Muscle of leg (tissue), 11 donors: ENCODE results near the gene FGF19. TPM values are rescaled to one million over a fixed set of nuclear protein-coding genes. Genes with fewer than 3 reads are reported as not detected.
A peak's percentile ranks its signal among the peaks of the same experiment; 100 is the strongest.

Experiments
- DNase-seq: peaks from one replicate; pipeline ENCODE4 v3.0.0; 2013
- H3K27ac ChIP-seq: one replicate; pipeline ENCODE4 v1.5.1; 2013; ENCODE audit warnings: mild to moderate bottlenecking, low read length, control low read depth
- H3K27me3 ChIP-seq: one replicate; pipeline ENCODE4 v1.6.1; 2013; ENCODE audit warnings: low read length; ENCODE audit not compliant: control insufficient read depth, insufficient read depth
- H3K36me3 ChIP-seq: one replicate; pipeline ENCODE4 v1.6.1; 2013; ENCODE audit warnings: low read length; ENCODE audit not compliant: control insufficient read depth, insufficient read depth
- H3K4me1 ChIP-seq: one replicate; pipeline ENCODE4 v1.6.1; 2013; ENCODE audit warnings: low read length; ENCODE audit not compliant: control insufficient read depth, insufficient read depth
- H3K4me3 ChIP-seq: one replicate; pipeline ENCODE4 v1.5.1; 2013; ENCODE audit warnings: low read length, control low read depth
- H3K9me3 ChIP-seq: replicated peaks from 2 replicates; pipeline ENCODE4 v1.6.1; 2013; ENCODE audit warnings: low read depth, low read length; ENCODE audit not compliant: control insufficient read depth
- WGBS: methylation state at CpG from one replicate; pipeline ENCODE4 v1.1.5; 2013; ENCODE audit warnings: missing lambda C conversion rate; ENCODE audit not compliant: insufficient coverage; 5-methylcytosine and 5-hydroxymethylcytosine counted together
- polyA plus RNA-seq, 8 donors: library from polyadenylated mRNA; unstranded; fragments of 120-200 nt; gene quantifications; one replicate each; pipeline versions ENCODE4 v1.2.1 to v1.2.3, GENCODE V29; 2013; ENCODE audit warnings: inconsistent platforms in 1 of 8, low replicate concordance in 1 of 8; ENCODE audit not compliant: insufficient read length in 8 of 8, insufficient read depth in 1 of 8
- total RNA-seq: library from RNA; stranded (reverse); fragments of 120-200 nt; gene quantifications from one replicate; pipeline ENCODE4 v1.2.4, GENCODE V29; 2013

FGF19 gene
- total and polyA plus RNA-seq, 9 donors = 0.44 to 2.1 (median 1.2) TPM

DNA sequence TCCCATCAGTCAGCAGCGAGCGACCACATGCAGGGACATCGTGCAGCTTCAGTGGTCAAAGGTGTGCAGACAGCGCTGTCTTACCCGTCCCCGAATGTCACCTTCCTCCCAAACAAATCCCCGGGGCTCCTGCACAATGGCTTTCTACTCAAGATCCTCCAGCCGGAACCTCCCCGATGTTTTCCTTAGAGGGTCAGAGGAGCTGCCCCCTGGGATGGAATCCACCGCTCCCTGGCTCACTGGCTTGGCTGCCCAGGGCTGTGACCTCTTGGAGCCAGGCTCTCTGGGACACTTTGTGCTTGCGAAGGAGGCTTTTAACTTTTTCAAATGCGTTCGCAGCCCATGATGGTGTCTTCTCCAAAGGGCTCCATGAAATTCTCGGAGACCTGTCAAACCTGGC lies 17.3 kb upstream of the FGF19 start:
- Histone ChIP-seq H3K4me1 (peaks cover 9% of the 10 kb centered on the region), H3K9me3 (no peaks in the 10 kb centered on the region), H3K4me3 (no peak overlapping the region), H3K27me3 (peaks cover 75% of the 10 kb centered on the region), H3K27ac (no peak overlapping the region), H3K36me3 (no peaks in the 10 kb centered on the region)
- 24% methylated on average over 14 of the region's 14 CpGs for WGBS
- DNase-seq = no peak

DNA sequence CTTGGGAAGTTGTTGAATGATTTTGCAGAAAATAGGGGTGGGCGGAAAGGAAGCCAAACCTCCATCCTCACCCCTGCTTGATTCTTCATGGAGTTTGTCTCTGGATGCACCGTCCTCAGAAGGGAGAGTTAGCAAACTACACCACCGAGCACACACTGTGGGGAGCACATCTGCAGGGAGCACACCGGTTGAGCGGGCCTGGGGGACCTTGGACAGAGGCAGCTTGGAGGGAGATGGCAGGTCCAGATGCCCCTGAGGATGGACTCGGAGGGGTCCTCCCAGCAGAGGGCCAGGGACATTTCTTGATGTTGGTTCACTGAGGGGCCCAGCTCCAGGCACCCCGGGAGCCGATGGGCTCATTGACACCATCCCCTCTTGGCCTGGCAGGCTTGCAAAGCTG lies 15.1 kb upstream of the FGF19 start:
- peaks cover 11% of the 10 kb centered on the region for H3K4me1 ChIP-seq
- H3K27ac ChIP-seq = no peak overlapping the region
- no peak overlapping the region for H3K4me3 ChIP-seq
- peaks cover 66% of the 10 kb centered on the region for H3K27me3 ChIP-seq
- H3K9me3 ChIP-seq = no peaks in the 10 kb centered on the region
- DNase-seq = no peak
- WGBS = 81% methylated on average over 6 of the region's 8 CpGs
- no peaks in the 10 kb centered on the region for H3K36me3 ChIP-seq

DNA sequence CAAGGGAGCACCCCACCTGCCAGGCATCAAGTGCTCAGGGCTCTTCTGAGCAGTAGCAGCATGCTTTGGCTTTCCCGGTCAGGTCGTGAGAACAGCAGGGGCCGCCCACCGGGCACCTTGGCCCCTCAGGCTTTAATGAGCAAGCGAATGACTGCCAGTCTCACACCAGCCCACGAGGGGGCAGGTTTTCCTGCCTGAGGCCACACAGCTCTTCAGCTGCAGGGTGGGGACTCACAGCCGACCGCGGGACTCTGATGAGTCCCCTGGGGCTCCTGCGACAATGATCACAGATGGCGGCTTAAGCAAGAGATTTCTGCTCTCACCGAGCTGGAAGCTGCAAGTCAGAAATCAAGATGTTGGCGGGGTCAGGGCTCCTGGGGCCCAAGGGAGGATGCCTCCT lies 14.3 kb upstream of the FGF19 start:
- peaks cover 11% of the 10 kb centered on the region for H3K4me1 ChIP-seq
- H3K9me3 ChIP-seq = no peaks in the 10 kb centered on the region
- no peaks in the 10 kb centered on the region for H3K36me3 ChIP-seq
- DNase-seq = peak; percentile 54
- H3K27me3 ChIP-seq = peaks cover 60% of the 10 kb centered on the region
- H3K4me3 ChIP-seq = no peak overlapping the region
- no peak overlapping the region for H3K27ac ChIP-seq
- under 1% methylated on average over 13 of the region's 13 CpGs for WGBS

DNA sequence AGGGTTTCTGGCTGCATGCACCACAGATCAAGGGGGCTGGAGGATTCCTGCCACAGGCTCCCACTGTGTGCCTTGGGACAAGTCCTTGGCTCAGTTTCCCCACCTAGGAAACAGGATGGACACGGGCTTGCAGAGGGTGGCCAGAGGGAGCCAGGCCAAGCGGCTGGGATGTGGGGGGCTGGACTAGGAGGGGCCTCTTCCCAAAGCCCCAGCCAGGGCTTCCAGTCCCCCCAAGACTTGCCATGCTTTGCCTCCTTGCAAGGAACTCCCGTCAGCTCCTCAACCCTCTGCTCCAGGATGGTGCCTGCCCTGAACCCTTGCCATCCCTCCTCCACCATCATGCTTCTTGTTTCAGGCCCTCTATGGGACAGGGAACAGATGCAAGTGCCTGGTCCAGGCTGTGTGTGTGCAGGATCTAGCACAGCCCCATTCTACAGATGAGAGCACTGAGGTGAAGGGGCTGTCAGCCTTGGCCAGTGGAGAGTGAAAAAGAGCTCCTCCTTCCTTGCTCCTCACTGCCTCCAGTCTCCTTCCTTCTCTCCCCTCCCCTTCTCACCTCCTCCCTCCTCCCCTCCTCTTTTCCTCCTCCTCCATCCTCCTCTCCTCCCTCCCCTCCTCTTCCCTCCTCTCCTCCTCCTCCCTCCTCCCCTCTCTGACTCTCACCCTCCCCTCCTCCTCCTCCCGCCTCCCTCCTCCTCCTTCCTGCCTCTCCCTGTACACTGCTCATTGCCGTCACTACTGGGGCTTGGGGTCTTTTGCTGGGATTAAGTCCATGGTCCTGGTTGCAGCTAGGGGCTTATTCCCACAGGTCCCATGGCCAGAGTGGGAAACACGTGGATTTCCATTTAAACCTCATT lies 13.3 kb upstream of the FGF19 start:
- DNase-seq = no peak
- H3K36me3 ChIP-seq = no peaks in the 10 kb centered on the region
- H3K9me3 ChIP-seq = no peaks in the 10 kb centered on the region
- H3K4me3 ChIP-seq = no peak overlapping the region
- WGBS = 40% methylated on average over 1 of the region's 6 CpGs
- peaks cover 11% of the 10 kb centered on the region for H3K4me1 ChIP-seq
- H3K27me3 ChIP-seq = peaks cover 57% of the 10 kb centered on the region
- no peak overlapping the region for H3K27ac ChIP-seq

DNA sequence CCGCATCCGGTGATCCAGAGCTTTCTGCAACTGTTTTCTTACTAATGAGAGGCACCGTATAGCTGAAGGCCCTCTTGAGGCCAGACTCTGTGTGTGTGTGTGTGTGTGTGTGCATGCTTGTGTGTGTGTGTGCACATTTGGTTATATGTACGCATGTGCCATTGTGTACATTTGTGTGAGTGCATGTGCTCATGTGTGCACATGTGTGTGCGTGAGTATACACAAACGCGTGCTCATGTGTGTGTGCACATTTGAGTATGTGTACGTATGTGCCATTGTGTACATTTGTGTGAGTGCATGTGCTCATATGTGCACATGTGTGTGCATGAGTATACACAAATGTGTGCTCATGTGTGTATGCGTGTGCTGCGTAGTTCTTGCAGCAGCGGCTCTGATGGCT lies 12.3 kb upstream of the FGF19 start:
- DNase-seq = no peak
- WGBS = 68% methylated on average over 6 of the region's 11 CpGs
- H3K4me3 ChIP-seq = no peak overlapping the region
- H3K4me1 ChIP-seq = peaks cover 11% of the 10 kb centered on the region
- peaks cover 47% of the 10 kb centered on the region for H3K27me3 ChIP-seq
- H3K27ac ChIP-seq = no peak overlapping the region
- no peaks in the 10 kb centered on the region for H3K36me3 ChIP-seq
- no peaks in the 10 kb centered on the region for H3K9me3 ChIP-seq

DNA sequence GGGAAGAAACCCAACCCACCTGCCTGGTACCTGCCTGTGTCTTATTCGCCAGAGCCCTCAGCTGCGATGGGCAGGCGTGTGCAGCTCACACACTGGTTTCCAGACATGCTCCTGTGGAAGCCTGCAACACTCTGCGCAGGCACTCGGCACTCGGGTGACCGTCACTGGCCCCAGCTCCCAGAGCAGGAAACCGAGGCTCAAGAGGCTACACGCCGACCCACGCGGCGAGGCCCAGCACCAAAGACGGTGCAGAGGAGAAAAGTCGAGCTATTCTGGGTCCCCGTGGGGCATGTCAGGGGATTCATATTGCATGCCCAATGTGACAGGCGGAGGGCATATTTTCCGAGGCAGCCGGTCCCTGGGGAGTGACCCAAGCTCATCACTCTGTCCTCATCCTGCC lies 11.6 kb upstream of the FGF19 start:
- no peak overlapping the region for H3K27ac ChIP-seq
- no peaks in the 10 kb centered on the region for H3K9me3 ChIP-seq
- H3K27me3 ChIP-seq = peaks cover 43% of the 10 kb centered on the region
- WGBS = 79% methylated on average over 16 of the region's 19 CpGs
- no peak overlapping the region for H3K4me3 ChIP-seq
- H3K4me1 ChIP-seq = peaks cover 11% of the 10 kb centered on the region
- no peaks in the 10 kb centered on the region for H3K36me3 ChIP-seq
- DNase-seq = no peak

DNA sequence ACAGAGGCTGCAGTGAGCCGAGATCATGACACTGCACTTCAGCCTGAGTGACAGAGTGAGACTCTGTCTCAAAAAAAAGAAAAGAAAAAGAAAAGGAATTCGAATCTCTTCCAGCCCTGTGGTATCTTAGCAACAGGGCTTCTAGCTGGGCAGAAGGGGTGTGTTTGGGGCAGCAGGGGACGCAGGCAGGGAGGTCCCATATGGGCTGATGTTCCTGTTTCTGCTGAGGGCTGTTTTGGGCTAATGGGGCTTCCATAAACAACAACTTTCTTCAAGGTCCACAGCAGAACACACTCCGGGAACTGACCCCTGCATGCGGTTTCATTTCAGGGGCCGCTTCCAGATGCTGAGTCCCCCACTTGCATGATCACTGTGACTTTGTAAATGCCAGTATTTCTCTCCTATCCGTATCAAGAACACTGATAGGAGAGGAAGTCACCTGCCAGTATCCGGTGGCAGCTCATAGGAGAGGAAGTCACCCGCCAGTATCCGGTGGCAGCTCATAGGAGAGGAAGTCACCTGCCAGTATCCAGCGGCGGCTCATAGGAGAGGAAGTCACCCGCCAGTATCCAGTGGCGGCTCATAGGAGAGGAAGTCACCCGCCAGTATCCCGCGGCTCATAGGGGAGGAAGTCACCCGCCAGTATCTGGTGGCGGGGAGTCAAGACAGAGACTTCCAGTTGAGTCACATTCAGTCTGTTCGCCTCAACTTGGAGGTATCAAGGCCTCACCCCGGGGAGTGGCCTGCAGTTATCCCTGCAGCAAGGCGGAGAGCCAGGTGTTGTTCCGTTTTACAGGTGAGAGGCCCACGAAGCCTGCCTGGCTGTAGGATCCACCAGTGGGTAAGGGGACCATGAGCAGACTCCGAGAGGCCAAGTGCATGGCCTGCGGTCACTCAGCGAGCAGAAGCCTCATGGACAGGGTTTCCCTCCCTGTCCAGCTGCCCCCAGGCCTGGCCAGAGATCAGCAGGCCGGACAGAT lies 8.3 kb upstream of the FGF19 start:
- no peaks in the 10 kb centered on the region for H3K36me3 ChIP-seq
- no peak overlapping the region for H3K4me3 ChIP-seq
- H3K9me3 ChIP-seq = no peaks in the 10 kb centered on the region
- no peak for DNase-seq
- peaks cover 28% of the 10 kb centered on the region for H3K27me3 ChIP-seq
- WGBS = 76% methylated on average over 16 of the region's 28 CpGs
- peaks cover 4% of the 10 kb centered on the region for H3K4me1 ChIP-seq
- H3K27ac ChIP-seq = no peak overlapping the region

DNA sequence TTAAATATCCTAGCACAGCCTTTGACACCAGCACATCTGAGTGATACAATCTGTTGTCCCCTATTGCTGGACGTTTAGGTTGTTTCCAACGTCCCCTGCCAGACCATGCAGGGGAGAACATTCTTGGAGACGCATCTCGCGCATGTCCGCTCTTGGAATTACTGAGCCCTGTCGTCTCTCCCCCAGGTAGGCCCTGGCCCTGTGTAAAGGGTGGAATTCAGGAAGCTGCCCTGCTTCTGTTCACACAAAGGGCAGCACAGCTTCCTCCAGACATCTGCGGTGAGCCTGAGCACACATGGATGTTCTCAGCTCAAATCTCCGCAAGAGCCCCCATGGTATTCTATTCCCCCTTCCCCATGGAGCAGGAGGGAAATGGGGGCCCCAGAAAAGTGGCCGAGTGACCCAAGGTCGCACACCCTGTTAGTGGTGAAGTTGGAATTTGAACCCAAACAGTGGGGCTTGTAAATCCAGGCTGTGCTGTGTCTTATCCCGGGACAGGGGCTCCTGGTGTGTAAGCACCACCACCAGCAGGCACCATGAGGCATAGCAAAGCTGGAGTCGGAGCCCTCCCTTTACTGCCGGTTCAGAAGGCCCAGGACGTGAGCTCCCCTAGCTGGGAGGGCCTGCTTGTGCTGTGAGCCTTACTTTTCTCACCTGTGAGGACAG lies 5.0 kb upstream of the FGF19 start:
- no peak for DNase-seq
- H3K4me3 ChIP-seq = no peak overlapping the region
- H3K36me3 ChIP-seq = no peaks in the 10 kb centered on the region
- 25% methylated on average over 6 of the region's 15 CpGs for WGBS
- no peak overlapping the region for H3K27ac ChIP-seq
- H3K27me3 ChIP-seq = peaks cover 50% of the 10 kb centered on the region
- H3K4me1 ChIP-seq = peaks cover 6% of the 10 kb centered on the region
- H3K9me3 ChIP-seq = no peaks in the 10 kb centered on the region

DNA sequence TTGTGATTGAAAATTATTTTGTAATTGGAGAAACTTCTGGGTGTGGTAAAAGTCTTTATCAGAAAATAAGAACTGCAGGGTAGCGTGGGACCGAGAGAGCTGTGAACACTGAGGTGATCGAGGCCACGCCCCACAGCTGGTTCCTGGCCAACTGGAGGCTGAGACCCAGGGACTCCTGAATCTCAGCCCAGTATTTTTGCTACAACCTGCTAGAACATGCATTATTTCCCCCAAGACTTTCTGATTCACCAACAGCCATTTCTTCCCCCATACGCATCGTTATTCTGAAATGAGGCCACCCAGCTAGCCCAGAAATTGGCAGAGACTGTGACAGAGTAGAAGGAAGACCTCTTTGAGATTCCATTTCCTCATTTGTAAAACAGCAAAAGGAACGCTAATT lies 3.4 kb upstream of the FGF19 start:
- H3K27me3 ChIP-seq = peaks cover 63% of the 10 kb centered on the region
- H3K27ac ChIP-seq = no peak overlapping the region
- H3K36me3 ChIP-seq = no peaks in the 10 kb centered on the region
- H3K4me3 ChIP-seq = no peak overlapping the region
- no peaks in the 10 kb centered on the region for H3K9me3 ChIP-seq
- WGBS = 13% methylated on average over 4 of the region's 7 CpGs
- H3K4me1 ChIP-seq = peaks cover 14% of the 10 kb centered on the region
- peak; percentile 53 for DNase-seq
